GM12878 (cell line): ENCODE data around the gene ABCA13.

Experiments used
- BRCA1 ChIP-seq: IDR thresholded peaks from 2 replicates; pipeline ENCODE4 v1.6.1; 2011; ENCODE audit warnings: low read depth, low read length, improper control_type of control experiment
- FOXM1 ChIP-seq: IDR thresholded peaks from 2 replicates; pipeline ENCODE4 v1.6.1; 2012; ENCODE audit warnings: low read depth, mild to moderate bottlenecking, inconsistent platforms, low read length, moderate library complexity
- SUPT20H ChIP-seq: IDR thresholded peaks from 2 replicates; pipeline ENCODE4 v1.6.1; 2011; ENCODE audit warnings: low read depth, mild to moderate bottlenecking, low read length, moderate library complexity, borderline replicate concordance; ENCODE audit not compliant: control insufficient read depth
- YY1 ChIP-seq: IDR thresholded peaks from 2 replicates; pipeline ENCODE4 v1.6.1; 2011; ENCODE audit warnings: low read depth, mild to moderate bottlenecking, low read length
- ZNF217 ChIP-seq: fragments of 450-650 bp; IDR thresholded peaks from 2 replicates; pipeline ENCODE4 v1.6.1; 2017; ENCODE audit warnings: antibody characterized with exemption, mild to moderate bottlenecking
- TF ChIP-seq, protein P1 (sequence below), 3 experiments: IDR thresholded peaks in 2 of 3; conservative IDR thresholded peaks in 1 of 3; 2 replicates each; pipeline ENCODE4 v1.5.1; 2011; ENCODE audit warnings: low read depth in 3 of 3, low read length in 3 of 3, mild to moderate bottlenecking in 3 of 3, control low read depth in 2 of 3, moderate library complexity in 2 of 3, inconsistent platforms in 1 of 3, mixed read lengths in 1 of 3; ENCODE audit not compliant: control insufficient read depth in 2 of 3, insufficient read depth in 1 of 3; ENCODE audit errors: extremely low read depth in 1 of 3
- TF ChIP-seq, protein P2 (sequence below): fragments of 450-650 bp; IDR thresholded peaks from 2 replicates; pipeline ENCODE4 v1.6.1; 2017; ENCODE audit warnings: mild to moderate bottlenecking, low read depth, inconsistent platforms; ENCODE audit not compliant: poor library complexity, severe bottlenecking

DNA sequence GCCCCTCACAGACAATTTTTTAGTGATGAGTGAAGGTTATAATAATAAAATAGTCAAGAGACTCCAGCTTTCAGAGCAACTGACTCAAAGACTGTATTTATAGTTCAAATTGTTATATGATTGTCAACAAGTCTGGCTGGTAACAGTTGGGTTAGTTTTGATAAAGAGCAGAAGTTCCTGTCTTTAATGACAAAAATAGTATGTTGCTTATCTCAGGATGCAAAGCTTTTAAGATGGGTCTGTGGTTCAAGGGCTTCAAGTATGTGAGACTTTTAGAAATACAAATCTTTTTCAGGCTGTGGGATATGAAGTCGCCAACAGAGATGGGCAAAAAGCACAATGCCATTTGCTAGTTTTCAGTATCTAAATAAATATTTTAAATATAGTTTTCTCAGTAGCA, 118.4 kb downstream of the ABCA13 start:
- TF ChIP-seq BRCA1 (no peak), SUPT20H (no peak), FOXM1 (no peak), ZNF217 (no peak), YY1 (no peak)
- TF ChIP-seq, protein P1, sequence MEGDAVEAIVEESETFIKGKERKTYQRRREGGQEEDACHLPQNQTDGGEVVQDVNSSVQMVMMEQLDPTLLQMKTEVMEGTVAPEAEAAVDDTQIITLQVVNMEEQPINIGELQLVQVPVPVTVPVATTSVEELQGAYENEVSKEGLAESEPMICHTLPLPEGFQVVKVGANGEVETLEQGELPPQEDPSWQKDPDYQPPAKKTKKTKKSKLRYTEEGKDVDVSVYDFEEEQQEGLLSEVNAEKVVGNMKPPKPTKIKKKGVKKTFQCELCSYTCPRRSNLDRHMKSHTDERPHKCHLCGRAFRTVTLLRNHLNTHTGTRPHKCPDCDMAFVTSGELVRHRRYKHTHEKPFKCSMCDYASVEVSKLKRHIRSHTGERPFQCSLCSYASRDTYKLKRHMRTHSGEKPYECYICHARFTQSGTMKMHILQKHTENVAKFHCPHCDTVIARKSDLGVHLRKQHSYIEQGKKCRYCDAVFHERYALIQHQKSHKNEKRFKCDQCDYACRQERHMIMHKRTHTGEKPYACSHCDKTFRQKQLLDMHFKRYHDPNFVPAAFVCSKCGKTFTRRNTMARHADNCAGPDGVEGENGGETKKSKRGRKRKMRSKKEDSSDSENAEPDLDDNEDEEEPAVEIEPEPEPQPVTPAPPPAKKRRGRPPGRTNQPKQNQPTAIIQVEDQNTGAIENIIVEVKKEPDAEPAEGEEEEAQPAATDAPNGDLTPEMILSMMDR (IDR thresholded peaks at IDR 0.05 in 2 of 3, conservative IDR thresholded peaks at IDR 0.05 in 1 of 3; ENCODE audit: control insufficient read depth in 2 of 3, extremely low read depth in 1 of 3, insufficient read depth in 1 of 3, low read depth in 3 of 3, low read length in 3 of 3), result no peak
- TF ChIP-seq, protein P2, sequence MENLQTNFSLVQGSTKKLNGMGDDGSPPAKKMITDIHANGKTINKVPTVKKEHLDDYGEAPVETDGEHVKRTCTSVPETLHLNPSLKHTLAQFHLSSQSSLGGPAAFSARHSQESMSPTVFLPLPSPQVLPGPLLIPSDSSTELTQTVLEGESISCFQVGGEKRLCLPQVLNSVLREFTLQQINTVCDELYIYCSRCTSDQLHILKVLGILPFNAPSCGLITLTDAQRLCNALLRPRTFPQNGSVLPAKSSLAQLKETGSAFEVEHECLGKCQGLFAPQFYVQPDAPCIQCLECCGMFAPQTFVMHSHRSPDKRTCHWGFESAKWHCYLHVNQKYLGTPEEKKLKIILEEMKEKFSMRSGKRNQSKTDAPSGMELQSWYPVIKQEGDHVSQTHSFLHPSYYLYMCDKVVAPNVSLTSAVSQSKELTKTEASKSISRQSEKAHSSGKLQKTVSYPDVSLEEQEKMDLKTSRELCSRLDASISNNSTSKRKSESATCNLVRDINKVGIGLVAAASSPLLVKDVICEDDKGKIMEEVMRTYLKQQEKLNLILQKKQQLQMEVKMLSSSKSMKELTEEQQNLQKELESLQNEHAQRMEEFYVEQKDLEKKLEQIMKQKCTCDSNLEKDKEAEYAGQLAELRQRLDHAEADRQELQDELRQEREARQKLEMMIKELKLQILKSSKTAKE, result no peak
